ENCODE measurements around the gene OTUB2. TPM values are rescaled to one million over a fixed set of nuclear protein-coding genes. Genes with fewer than 3 reads are reported as not detected.

OTUB2 gene
- total RNA-seq, 6 experiments from 2014 or later, result 0.59 to 3.7 (median 0.85) TPM

DNA sequence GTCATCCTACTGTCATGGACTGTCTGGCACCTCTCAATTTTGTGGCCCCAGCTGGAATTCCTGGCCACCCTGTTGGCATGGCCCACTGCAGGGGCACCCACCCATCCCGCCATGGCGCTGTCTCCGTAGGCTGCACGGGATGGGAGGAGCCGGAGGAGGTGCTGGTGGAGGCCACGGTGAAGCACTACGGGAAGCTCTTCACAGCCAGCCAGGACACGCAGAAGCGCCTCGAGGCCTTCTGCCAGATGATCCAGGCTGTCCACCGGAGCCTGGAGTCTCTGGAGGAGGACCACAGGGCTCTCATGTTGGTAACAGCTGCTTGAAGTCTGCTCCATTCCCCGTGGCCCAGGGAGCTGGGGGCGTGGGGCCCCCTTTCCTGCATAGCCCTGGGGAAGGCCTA lies 25.1 kb upstream of the OTUB2 start:
- intact Hi-C loops (cut with DNase I), result no loop called here
- WGBS (ENCODE audit: insufficient coverage, low coverage, low lambda C conversion rate, missing lambda C conversion rate), result no CpG with 5 or more reads among the region's 13 CpGs
- DNase-seq (no peak), ATAC-seq (no peak)
- H3K9me3 ChIP-seq, result no peaks in the 10 kb centered on the region
- no peak overlapping the region for H3K4me3 ChIP-seq
- H3K27me3 ChIP-seq, result no peaks in the 10 kb centered on the region
- H3K27ac ChIP-seq, result no peak overlapping the region
- TF ChIP-seq, protein P1, sequence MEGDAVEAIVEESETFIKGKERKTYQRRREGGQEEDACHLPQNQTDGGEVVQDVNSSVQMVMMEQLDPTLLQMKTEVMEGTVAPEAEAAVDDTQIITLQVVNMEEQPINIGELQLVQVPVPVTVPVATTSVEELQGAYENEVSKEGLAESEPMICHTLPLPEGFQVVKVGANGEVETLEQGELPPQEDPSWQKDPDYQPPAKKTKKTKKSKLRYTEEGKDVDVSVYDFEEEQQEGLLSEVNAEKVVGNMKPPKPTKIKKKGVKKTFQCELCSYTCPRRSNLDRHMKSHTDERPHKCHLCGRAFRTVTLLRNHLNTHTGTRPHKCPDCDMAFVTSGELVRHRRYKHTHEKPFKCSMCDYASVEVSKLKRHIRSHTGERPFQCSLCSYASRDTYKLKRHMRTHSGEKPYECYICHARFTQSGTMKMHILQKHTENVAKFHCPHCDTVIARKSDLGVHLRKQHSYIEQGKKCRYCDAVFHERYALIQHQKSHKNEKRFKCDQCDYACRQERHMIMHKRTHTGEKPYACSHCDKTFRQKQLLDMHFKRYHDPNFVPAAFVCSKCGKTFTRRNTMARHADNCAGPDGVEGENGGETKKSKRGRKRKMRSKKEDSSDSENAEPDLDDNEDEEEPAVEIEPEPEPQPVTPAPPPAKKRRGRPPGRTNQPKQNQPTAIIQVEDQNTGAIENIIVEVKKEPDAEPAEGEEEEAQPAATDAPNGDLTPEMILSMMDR (IDR thresholded peaks at IDR 0.05), result no peak
- TF ChIP-seq POLR2A (IDR thresholded peaks at IDR 0.05), result no peak
- H3K4me1 ChIP-seq, result no peaks in the 10 kb centered on the region
- no peaks in the 10 kb centered on the region for H3K36me3 ChIP-seq

DNA sequence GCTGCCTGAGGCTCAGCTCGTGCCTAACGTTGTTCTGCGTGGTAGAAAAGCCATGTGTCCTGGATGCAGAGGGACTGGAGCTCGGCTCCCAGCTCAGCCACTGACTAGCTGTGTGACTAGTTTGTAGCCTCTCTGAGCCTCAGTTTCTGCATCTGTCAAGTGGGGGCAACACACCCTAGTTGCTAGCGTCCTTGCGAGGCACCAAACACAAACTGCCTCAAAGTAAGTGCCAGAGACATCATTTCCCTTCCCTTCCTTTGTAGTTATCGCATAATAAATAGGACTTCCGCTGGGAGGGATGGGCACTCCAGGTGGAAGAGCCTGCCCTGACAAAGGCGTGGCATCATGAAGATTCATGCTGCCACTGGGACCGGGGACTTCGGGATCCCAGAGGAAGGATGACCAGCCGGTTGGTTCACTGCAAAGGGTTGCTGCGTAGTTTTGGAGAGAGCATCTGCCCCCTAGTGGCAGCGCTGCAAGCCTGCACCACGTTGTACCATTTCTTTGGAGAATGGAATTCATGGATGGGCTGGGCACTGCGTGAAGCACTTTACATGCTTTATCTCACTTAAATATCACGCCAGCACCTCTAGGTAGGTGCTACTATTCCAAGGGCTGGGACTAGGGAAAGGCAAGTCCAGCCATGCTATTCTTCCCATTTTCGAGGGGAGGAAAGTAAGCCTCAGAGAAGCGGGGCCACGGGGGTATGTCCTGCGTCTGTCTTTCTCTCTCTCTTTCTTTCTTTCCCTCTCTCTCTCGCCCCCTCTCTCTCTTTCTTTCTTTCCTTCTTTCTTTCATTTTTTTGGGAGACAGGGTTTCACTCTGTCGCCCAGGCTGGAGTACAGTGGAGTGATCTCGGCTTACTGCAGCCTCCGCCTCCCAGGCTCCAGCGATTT lies 24.4 kb upstream of the OTUB2 start:
- no peaks in the 10 kb centered on the region for H3K27me3 ChIP-seq
- intact Hi-C loops (cut with DNase I), result no loop called here
- H3K9me3 ChIP-seq, result no peaks in the 10 kb centered on the region
- no peaks in the 10 kb centered on the region for H3K4me1 ChIP-seq
- peak; percentile 57 to 66 (median 58) for DNase-seq
- TF ChIP-seq POLR2A (IDR thresholded peaks at IDR 0.05), result no peak
- TF ChIP-seq, protein P1 (IDR thresholded peaks at IDR 0.05), result peak; percentile 91 to 99 (median 98)
- peak; percentile 81 to 94 (median 90) for ATAC-seq
- no peaks in the 10 kb centered on the region for H3K36me3 ChIP-seq
- no peak overlapping the region for H3K27ac ChIP-seq
- 57% methylated on average over 17 of the region's 26 CpGs for WGBS (ENCODE audit: insufficient coverage, low coverage, low lambda C conversion rate, missing lambda C conversion rate)
- no peak overlapping the region for H3K4me3 ChIP-seq

DNA sequence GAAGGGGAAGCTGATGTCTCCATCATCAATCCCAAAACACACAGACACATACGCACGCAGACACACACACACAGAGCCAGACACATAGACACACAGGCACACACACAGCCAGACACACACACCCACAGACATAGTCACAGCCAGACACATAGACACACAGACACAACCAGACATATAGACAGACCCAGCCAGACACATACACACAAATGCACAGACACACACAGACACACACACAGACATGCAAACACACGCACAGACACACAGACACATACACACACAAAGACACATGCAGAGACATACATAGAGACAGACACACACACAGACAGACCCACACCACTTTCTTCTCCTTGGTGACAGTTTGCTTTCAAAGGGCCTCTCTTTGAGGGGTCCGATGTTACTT lies 22.7 kb upstream of the OTUB2 start:
- TF ChIP-seq, protein P1 (IDR thresholded peaks at IDR 0.05), result no peak
- TF ChIP-seq POLR2A (IDR thresholded peaks at IDR 0.05), result no peak
- Histone ChIP-seq H3K36me3 (no peaks in the 10 kb centered on the region), H3K9me3 (no peaks in the 10 kb centered on the region), H3K4me3 (no peak overlapping the region), H3K4me1 (no peaks in the 10 kb centered on the region), H3K27me3 (no peaks in the 10 kb centered on the region), H3K27ac (no peak overlapping the region)
- intact Hi-C loops (cut with DNase I), result no loop called here
- ATAC-seq (no peak), DNase-seq (no peak)
- WGBS (ENCODE audit: insufficient coverage, low coverage, low lambda C conversion rate, missing lambda C conversion rate), result 67% methylated on average over 3 of the region's 4 CpGs

DNA sequence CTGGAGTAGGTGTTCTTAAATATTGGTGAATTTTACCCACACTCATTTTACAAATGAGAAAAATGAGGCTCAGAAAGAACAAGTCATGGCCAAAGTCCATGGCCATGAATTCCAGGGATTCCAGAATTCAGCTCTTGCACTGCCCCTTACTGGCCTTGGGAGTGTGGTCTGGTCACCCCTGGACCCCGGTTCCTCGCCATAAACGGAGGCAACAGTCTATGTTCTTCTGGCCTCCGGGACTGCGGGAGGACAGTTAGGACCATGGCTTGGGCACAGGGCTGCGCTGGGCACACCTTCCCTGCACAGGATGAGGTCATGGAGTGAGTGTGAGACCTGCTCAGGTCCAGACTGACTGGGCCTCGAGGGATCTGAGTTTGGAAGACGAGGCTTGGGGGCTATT lies 22.1 kb upstream of the OTUB2 start:
- no peaks in the 10 kb centered on the region for H3K36me3 ChIP-seq
- DNase-seq (no peak), ATAC-seq (peak in 1 of 4 donors; percentile 20)
- TF ChIP-seq, protein P1 (IDR thresholded peaks at IDR 0.05), result no peak
- no peak overlapping the region for H3K4me3 ChIP-seq
- H3K27ac ChIP-seq, result no peak overlapping the region
- intact Hi-C loops (cut with DNase I), result no loop called here
- H3K9me3 ChIP-seq, result no peaks in the 10 kb centered on the region
- 40% methylated on average over 1 of the region's 8 CpGs for WGBS (ENCODE audit: insufficient coverage, low coverage, low lambda C conversion rate, missing lambda C conversion rate)
- no peaks in the 10 kb centered on the region for H3K27me3 ChIP-seq
- H3K4me1 ChIP-seq, result no peaks in the 10 kb centered on the region

Data from right lobe of liver (tissue), 6 donors.